ENCODE measurements around the gene HRAS. TPM values are rescaled to one million over a fixed set of nuclear protein-coding genes. Genes with fewer than 3 reads are reported as not detected.

The HRAS gene
- total and polyA plus RNA-seq, 2 of the 13 experiments (the other 11 are each of a cell fraction or from before 2014, with no cell fraction given), result 32.9 to 50.0 TPM

DNA sequence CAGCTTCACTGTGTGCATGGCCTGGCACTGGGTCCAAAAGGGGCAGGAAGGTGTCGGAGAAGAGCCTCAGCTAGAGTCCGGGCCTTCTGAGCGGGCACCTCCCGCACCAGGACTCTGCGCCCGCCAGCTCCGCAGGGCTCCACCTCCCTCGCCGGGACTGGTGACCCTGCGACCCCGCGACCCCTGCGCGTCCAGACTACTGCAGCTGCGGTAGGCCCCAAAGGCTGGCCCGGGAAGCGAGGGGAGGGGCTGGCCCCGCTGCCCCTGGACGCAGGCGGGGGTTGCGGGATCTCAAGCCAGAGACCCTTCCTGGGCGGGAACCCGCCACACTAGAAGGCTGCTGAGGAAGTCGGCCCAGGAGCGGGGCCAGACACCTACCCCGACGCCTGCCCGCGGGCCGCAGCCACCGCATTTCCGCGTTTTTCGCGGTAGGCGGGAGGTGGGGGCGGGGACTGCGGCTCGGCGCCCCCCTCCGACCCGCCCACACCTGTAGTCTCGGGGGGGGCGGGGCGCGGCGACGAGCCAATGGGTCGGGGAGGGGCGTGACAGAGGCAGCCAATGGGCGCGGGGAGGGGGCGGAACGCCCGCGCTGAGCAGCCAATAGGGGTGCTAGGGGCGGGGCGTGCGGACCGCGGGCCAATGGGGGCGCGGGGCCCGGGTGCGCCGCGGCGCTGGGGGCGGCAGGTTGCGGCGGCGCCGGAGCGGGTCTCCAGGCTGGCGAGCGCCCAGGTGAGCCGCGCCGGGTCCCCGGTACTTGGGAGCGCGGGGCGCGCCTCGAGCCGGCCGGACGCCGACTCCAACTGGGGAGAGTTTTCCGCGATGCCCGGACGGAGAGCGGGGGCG is 25.1 kb upstream of the HRAS start, which contains the start of the genes LMNTD2 and RASSF7 (continued):
- TF ChIP-seq, protein P1, sequence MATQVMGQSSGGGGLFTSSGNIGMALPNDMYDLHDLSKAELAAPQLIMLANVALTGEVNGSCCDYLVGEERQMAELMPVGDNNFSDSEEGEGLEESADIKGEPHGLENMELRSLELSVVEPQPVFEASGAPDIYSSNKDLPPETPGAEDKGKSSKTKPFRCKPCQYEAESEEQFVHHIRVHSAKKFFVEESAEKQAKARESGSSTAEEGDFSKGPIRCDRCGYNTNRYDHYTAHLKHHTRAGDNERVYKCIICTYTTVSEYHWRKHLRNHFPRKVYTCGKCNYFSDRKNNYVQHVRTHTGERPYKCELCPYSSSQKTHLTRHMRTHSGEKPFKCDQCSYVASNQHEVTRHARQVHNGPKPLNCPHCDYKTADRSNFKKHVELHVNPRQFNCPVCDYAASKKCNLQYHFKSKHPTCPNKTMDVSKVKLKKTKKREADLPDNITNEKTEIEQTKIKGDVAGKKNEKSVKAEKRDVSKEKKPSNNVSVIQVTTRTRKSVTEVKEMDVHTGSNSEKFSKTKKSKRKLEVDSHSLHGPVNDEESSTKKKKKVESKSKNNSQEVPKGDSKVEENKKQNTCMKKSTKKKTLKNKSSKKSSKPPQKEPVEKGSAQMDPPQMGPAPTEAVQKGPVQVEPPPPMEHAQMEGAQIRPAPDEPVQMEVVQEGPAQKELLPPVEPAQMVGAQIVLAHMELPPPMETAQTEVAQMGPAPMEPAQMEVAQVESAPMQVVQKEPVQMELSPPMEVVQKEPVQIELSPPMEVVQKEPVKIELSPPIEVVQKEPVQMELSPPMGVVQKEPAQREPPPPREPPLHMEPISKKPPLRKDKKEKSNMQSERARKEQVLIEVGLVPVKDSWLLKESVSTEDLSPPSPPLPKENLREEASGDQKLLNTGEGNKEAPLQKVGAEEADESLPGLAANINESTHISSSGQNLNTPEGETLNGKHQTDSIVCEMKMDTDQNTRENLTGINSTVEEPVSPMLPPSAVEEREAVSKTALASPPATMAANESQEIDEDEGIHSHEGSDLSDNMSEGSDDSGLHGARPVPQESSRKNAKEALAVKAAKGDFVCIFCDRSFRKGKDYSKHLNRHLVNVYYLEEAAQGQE (IDR thresholded peaks at IDR 0.05; ENCODE audit: borderline replicate concordance in 1 of 2, low read depth in 1 of 2, low read length in 2 of 2), result no peak
- TF ChIP-seq PHF21A (CRISPR knock-in tag; IDR thresholded peaks at IDR 0.05) (peak; percentile 70), ZNF567 (CRISPR knock-in tag; IDR thresholded peaks at IDR 0.05; ENCODE audit: borderline replicate concordance) (no peak), ATF7 (IDR thresholded peaks at IDR 0.05) (no peak), ATF7 (CRISPR knock-in tag; IDR thresholded peaks at IDR 0.05) (0 out of 2 replicates have a peak, but pooled peaks have one; percentile 28), SMARCC2 (IDR thresholded peaks at IDR 0.05) (no peak), PHF20 (CRISPR knock-in tag; IDR thresholded peaks at IDR 0.05) (peak; percentile 81), FOXM1 (CRISPR knock-in tag; IDR thresholded peaks at IDR 0.05) (no peak), ZNF335 (CRISPR knock-in tag; IDR thresholded peaks at IDR 0.05) (no peak; the same call in 1 of the 2 replicates), ZNF20 (CRISPR knock-in tag; IDR thresholded peaks at IDR 0.05) (no peak), ZNF841 (CRISPR knock-in tag; IDR thresholded peaks at IDR 0.05; ENCODE audit: borderline replicate concordance) (no peak), ZNF773 (CRISPR knock-in tag; IDR thresholded peaks at IDR 0.05; ENCODE audit: borderline replicate concordance) (no peak), ZMYM4 (CRISPR knock-in tag; IDR thresholded peaks at IDR 0.05) (no peak), SP4 (CRISPR knock-in tag; IDR thresholded peaks at IDR 0.05) (peak; percentile 96), ZNF138 (CRISPR knock-in tag; IDR thresholded peaks at IDR 0.05; ENCODE audit: low read depth) (peak; percentile 83), ZBTB38 (CRISPR knock-in tag; IDR thresholded peaks at IDR 0.05) (no peak), TEAD2 (CRISPR knock-in tag; IDR thresholded peaks at IDR 0.05) (no peak), ARHGAP35 (CRISPR knock-in tag; IDR thresholded peaks at IDR 0.05; ENCODE audit: borderline replicate concordance) (peak; percentile 69; the same call in 1 of the 2 replicates), FLYWCH1 (CRISPR knock-in tag; IDR thresholded peaks at IDR 0.05) (no peak)
- TF ChIP-seq, protein P2, sequence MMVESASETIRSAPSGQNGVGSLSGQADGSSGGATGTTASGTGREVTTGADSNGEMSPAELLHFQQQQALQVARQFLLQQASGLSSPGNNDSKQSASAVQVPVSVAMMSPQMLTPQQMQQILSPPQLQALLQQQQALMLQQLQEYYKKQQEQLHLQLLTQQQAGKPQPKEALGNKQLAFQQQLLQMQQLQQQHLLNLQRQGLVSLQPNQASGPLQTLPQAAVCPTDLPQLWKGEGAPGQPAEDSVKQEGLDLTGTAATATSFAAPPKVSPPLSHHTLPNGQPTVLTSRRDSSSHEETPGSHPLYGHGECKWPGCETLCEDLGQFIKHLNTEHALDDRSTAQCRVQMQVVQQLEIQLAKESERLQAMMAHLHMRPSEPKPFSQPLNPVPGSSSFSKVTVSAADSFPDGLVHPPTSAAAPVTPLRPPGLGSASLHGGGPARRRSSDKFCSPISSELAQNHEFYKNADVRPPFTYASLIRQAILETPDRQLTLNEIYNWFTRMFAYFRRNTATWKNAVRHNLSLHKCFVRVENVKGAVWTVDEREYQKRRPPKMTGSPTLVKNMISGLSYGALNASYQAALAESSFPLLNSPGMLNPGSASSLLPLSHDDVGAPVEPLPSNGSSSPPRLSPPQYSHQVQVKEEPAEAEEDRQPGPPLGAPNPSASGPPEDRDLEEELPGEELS (CRISPR knock-in tag; IDR thresholded peaks at IDR 0.05), result peak; percentile 46; the same call in 1 of the 2 replicates
- TF ChIP-seq, protein P3, sequence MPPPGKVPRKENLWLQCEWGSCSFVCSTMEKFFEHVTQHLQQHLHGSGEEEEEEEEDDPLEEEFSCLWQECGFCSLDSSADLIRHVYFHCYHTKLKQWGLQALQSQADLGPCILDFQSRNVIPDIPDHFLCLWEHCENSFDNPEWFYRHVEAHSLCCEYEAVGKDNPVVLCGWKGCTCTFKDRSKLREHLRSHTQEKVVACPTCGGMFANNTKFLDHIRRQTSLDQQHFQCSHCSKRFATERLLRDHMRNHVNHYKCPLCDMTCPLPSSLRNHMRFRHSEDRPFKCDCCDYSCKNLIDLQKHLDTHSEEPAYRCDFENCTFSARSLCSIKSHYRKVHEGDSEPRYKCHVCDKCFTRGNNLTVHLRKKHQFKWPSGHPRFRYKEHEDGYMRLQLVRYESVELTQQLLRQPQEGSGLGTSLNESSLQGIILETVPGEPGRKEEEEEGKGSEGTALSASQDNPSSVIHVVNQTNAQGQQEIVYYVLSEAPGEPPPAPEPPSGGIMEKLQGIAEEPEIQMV (CRISPR knock-in tag; IDR thresholded peaks at IDR 0.05; ENCODE audit: low read depth), result no peak
- TF ChIP-seq, protein P4, sequence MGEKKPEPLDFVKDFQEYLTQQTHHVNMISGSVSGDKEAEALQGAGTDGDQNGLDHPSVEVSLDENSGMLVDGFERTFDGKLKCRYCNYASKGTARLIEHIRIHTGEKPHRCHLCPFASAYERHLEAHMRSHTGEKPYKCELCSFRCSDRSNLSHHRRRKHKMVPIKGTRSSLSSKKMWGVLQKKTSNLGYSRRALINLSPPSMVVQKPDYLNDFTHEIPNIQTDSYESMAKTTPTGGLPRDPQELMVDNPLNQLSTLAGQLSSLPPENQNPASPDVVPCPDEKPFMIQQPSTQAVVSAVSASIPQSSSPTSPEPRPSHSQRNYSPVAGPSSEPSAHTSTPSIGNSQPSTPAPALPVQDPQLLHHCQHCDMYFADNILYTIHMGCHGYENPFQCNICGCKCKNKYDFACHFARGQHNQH (CRISPR knock-in tag; IDR thresholded peaks at IDR 0.05), result peak; percentile 70
